Endothelial cell of umbilical vein (primary cell): ENCODE measurements around the gene CEP85. TPM values are rescaled to one million over a fixed set of nuclear protein-coding genes. Genes with fewer than 3 reads are reported as not detected.

Experiments
- BruUV-seq: library from RNA; stranded (reverse); fragments of 400-500 nt; replicated peaks from 2 replicates; lab custom pipeline; 2021; lab: Mats Ljungman, UMichigan
- CTCF ChIA-PET: fragments of 300-600, 350-600 bp; sonication (Branson Sonifier 250); formaldehyde crosslinking; loops from one replicate; lab custom pipeline; 2021; ENCODE audit warnings: antibody characterized with exemption, inconsistent platforms; lab: Charles Lee
- POLR2A ChIA-PET: fragments of 300-600, 350-600 bp; sonication (Branson Sonifier 250); formaldehyde crosslinking; loops from one replicate; lab custom pipeline; 2021; ENCODE audit warnings: antibody characterized with exemption, inconsistent platforms; lab: Charles Lee
- DNase-seq: peaks from one replicate; pipeline ENCODE4 v3.0.0-alpha.2; 2011; ENCODE audit warnings: low read depth, low spot score
- FAIRE-seq: peaks from 2 replicates; lab custom pipeline; 2011; peaks lifted over from hg19 to GRCh38; lab: Jason Lieb, UNC
- H2AFZ ChIP-seq: 2 replicates; pipeline ENCODE4 v1.6.0; 2012; ENCODE audit warnings: low read depth, low read length, control low read depth, inconsistent platforms
- H3K27ac ChIP-seq: 2 replicates; pipeline ENCODE4 v1.5.1; 2011; ENCODE audit warnings: low read depth, mild to moderate bottlenecking, control low read depth, low read length, moderate library complexity; ENCODE audit not compliant: insufficient read depth
- H3K27me3 ChIP-seq, 2 experiments: 2 replicates each; pipeline versions ENCODE4 v1.6.0 to v1.6.1; 2011; ENCODE audit warnings: low read length in 2 of 2, mixed read lengths in 1 of 2; ENCODE audit not compliant: control insufficient read depth in 2 of 2, insufficient read depth in 2 of 2
- H3K36me3 ChIP-seq, 2 experiments: 2 replicates in 1 of 2; 3 replicates in 1 of 2; pipeline ENCODE4 v1.5.1; 2011; ENCODE audit warnings: low read length in 2 of 2, mild to moderate bottlenecking in 1 of 2, moderate library complexity in 1 of 2; ENCODE audit not compliant: control insufficient read depth in 2 of 2, insufficient read depth in 2 of 2; ENCODE audit errors: extremely low read depth in 1 of 2
- H3K4me1 ChIP-seq: 3 replicates; pipeline ENCODE4 v1.5.1; 2011; ENCODE audit warnings: mild to moderate bottlenecking, low read length; ENCODE audit not compliant: control insufficient read depth, insufficient read depth; ENCODE audit errors: extremely low read depth
- H3K4me2 ChIP-seq: 2 replicates; pipeline ENCODE4 v1.6.1; 2011; ENCODE audit warnings: low read length, control low read depth, mixed read lengths; ENCODE audit not compliant: insufficient read depth
- H3K4me3 ChIP-seq, 3 experiments: fragments of 200-600 bp in 1 of 3; sonication (generic), shearing (Covaris generic) in 1 of 3; replicated peaks in 1 of 3; 2 replicates each; pipeline ENCODE4 v1.5.1; 2011 to 2016; ENCODE audit warnings: control low read depth in 3 of 3, low read length in 3 of 3, mild to moderate bottlenecking in 2 of 3, inconsistent platforms in 1 of 3, low read depth in 1 of 3, moderate library complexity in 1 of 3; ENCODE audit not compliant: insufficient read depth in 1 of 3
- H3K79me2 ChIP-seq: 2 replicates; pipeline ENCODE4 v1.6.0; 2012; ENCODE audit warnings: low read length, inconsistent platforms; ENCODE audit not compliant: control insufficient read depth, insufficient read depth
- H3K9ac ChIP-seq: replicated peaks from 2 replicates; pipeline ENCODE3; 2011; ENCODE audit warnings: low read length, control low read depth; ENCODE audit not compliant: insufficient read depth; ENCODE audit errors: extremely low read depth
- H3K9me1 ChIP-seq: replicated peaks from 3 replicates; pipeline ENCODE4 v1.6.0; 2011; ENCODE audit warnings: mild to moderate bottlenecking, low read length; ENCODE audit not compliant: control insufficient read depth, insufficient read depth; ENCODE audit errors: extremely low read depth
- H3K9me3 ChIP-seq: replicated peaks from 2 replicates; pipeline ENCODE4 v1.5.1; 2012; ENCODE audit warnings: low read length, inconsistent platforms; ENCODE audit not compliant: control insufficient read depth, insufficient read depth
- H4K20me1 ChIP-seq: replicated peaks from 2 replicates; pipeline ENCODE3; 2011; ENCODE audit warnings: mild to moderate bottlenecking, low read length; ENCODE audit not compliant: control insufficient read depth, insufficient read depth; ENCODE audit errors: extremely low read depth
- EZH2 ChIP-seq: IDR thresholded peaks from 2 replicates; pipeline ENCODE4 v1.6.1; 2012; ENCODE audit warnings: borderline replicate concordance, low read depth, mild to moderate bottlenecking, moderate library complexity, low read length, inconsistent platforms; ENCODE audit not compliant: severe bottlenecking
- FOS ChIP-seq: IDR thresholded peaks from 2 replicates; pipeline ENCODE4 v1.6.1; 2011; ENCODE audit warnings: mild to moderate bottlenecking, low read length, moderate library complexity, borderline replicate concordance; ENCODE audit not compliant: insufficient read depth
- GATA2 ChIP-seq: IDR thresholded peaks from 2 replicates; pipeline ENCODE4 v1.7.0; 2011; ENCODE audit warnings: low read depth, mild to moderate bottlenecking, moderate library complexity, mixed read lengths, low read length; ENCODE audit not compliant: insufficient read length, insufficient read depth
- JUN ChIP-seq: IDR thresholded peaks from 2 replicates; pipeline ENCODE4 v1.6.1; 2011; ENCODE audit warnings: borderline replicate concordance, low read depth; ENCODE audit not compliant: insufficient read length, insufficient read depth
- MAX ChIP-seq: IDR thresholded peaks from 2 replicates; pipeline ENCODE4 v1.6.1; 2011; ENCODE audit not compliant: insufficient read depth, insufficient read length
- MYC ChIP-seq: IDR thresholded peaks from one replicate; pipeline ENCODE4 v1.6.1; 2011; ENCODE audit warnings: mild to moderate bottlenecking, low read depth, low read length
- POLR2A ChIP-seq: IDR thresholded peaks from 2 replicates; pipeline ENCODE4 v1.6.1; 2012; ENCODE audit warnings: low read depth, mild to moderate bottlenecking, control low read depth, low read length
- POLR2AphosphoS5 ChIP-seq: IDR thresholded peaks from 2 replicates; pipeline ENCODE4 v1.6.1; 2012; ENCODE audit warnings: low read depth, mild to moderate bottlenecking, control low read depth, low read length, moderate library complexity; ENCODE audit not compliant: insufficient read depth
- dilution Hi-C: fragments of 300-500 bp; cut with MboI; formaldehyde crosslinking; loops from one replicate; pipeline ENCODE4 v1.15.0; 2019; ENCODE audit warnings: low sequenced_read_pairs; ENCODE audit not compliant: extremely low pct_ligation_motif_present
- intact Hi-C: fragments of 100-400 bp; cut with micrococcal nuclease; formaldehyde crosslinking; loops from one replicate; pipeline ENCODE4 v1.10.0; 2022
- polyA plus RNA-seq, 4 experiments: library from polyadenylated mRNA; depleted of rRNA in 3 of 4; stranded (reverse) in 3 of 4; unstranded in 1 of 4; fragments of >200 nt; gene quantifications; 2 replicates each; pipeline versions ENCODE4 v1.2.1 to v1.2.3, GENCODE V29; 2011 to 2012; ENCODE audit warnings: missing spikeins in 1 of 4
- total RNA-seq: library from RNA; stranded (reverse); gene quantifications from 2 replicates; pipeline ENCODE4 v1.2.3, GENCODE V29; 2021
- TF ChIP-seq, protein P1 (sequence below), 2 donors: IDR thresholded peaks; 1 replicate in 1 of 2; 2 replicates in 1 of 2; pipeline ENCODE4 v1.5.1; 2011; ENCODE audit warnings: low read length in 2 of 2, mild to moderate bottlenecking in 2 of 2, moderate library complexity in 2 of 2, control low read depth in 1 of 2, inconsistent platforms in 1 of 2, low read depth in 1 of 2; ENCODE audit not compliant: insufficient read depth in 1 of 2; ENCODE audit errors: extremely low read depth in 1 of 2

The CEP85 gene
- total and polyA plus RNA-seq, 2 donors (not counting 3 experiments of a cell fraction or from before 2014, with no cell fraction given) = 15.2 to 17.8 TPM

- POLR2A ChIA-PET = interaction anchor here (0.6 kb wide), 1 partner anchor 319 kb away, joined by 3 read pairs; no protein-coding TSS in a partner anchor
- Histone ChIP-seq H3K79me2 (no peaks in the 10 kb centered on the region), H3K27me3 (no peaks in the 10 kb centered on the region), H3K9me3 (no peaks in the 10 kb centered on the region), H3K9ac (no peak overlapping the region), H3K4me1 (no peaks in the 10 kb centered on the region), H3K4me3 (no peak overlapping the region), H3K4me2 (no peak overlapping the region), H4K20me1 (no peaks in the 10 kb centered on the region), H3K27ac (no peak overlapping the region), H2AFZ (no peak overlapping the region), H3K9me1 (no peaks in the 10 kb centered on the region), H3K36me3 (peaks cover 4 to 5% of the 10 kb centered on the region in 2 experiments)
- CTCF ChIA-PET = interaction anchor here (1.1 to 4.3 kb wide), 2 partner anchors 10 to 31 kb away, joined by 3 to 17 read pairs; partner anchors contain the start of gene CEP85
- TF ChIP-seq FOS (no peak), POLR2AphosphoS5 (no peak), POLR2A (no peak), GATA2 (no peak)
- no TSS peak for BruUV-seq
- no peak for DNase-seq
- intact Hi-C loops (no loop called here), dilution Hi-C loops (no loop called here)
- no peak for FAIRE-seq
These were observed 31.4 kb downstream of the CEP85 start for GRCh38 chr1:26265405-26265804.

DNA sequence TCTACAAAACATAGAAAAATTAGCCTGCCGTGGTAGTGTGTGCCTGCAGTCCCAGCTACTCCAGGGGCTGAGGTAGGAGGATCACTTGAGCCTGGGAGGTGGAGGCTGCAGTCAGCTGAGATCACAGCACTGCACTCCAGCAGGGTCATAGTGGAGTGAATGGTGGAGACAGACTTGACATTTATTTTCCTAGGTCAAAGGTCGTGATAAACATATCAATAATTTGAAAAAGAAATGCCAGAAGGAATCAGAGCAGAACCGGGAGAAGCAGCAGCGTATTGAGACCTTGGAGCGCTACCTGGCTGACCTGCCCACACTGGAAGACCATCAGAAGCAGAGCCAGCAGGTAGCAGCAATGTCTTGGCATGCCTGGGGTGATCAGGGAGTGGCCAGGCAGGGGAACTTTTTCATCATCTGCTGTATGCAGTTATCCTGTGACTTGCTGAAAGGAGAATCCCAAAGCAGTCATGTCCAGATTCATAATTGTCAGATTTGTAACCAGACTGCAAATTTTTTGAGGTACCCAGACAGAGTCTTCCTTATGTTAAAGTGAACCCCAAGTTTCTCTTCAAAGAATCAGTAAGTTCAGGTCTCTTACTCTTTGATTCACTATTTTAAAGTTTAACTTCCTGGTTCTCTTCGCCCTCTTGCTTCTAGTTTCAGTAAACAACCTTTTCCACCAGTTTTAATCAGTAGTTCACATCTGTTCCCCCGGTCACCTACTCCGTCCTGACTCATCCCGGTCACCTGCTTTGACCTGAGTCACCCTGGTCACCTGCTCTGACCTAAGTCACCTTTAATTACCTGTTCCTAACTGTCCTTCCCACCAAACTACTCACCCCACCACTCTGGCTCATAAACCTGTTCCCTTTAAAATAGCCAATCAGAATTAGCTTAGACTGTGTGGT lies 34.5 kb downstream of the CEP85 start:
- intact Hi-C loops = no loop called here
- H3K36me3 ChIP-seq = peaks cover 4 to 6% of the 10 kb centered on the region in 2 experiments
- FAIRE-seq (no peak), DNase-seq (no peak)
- H3K4me3 ChIP-seq = no peak overlapping the region
- POLR2A ChIA-PET = no interaction called here
- H3K4me1 ChIP-seq = no peaks in the 10 kb centered on the region
- H3K9ac ChIP-seq = no peak overlapping the region
- no peak overlapping the region for H3K27ac ChIP-seq
- no peak overlapping the region for H3K4me2 ChIP-seq
- dilution Hi-C loops = no loop called here
- H2AFZ ChIP-seq = no peak overlapping the region
- H3K9me1 ChIP-seq = no peaks in the 10 kb centered on the region
- TF ChIP-seq GATA2 = no peak
- TF ChIP-seq MYC = no peak
- TF ChIP-seq MAX = no peak
- no peak for TF ChIP-seq POLR2AphosphoS5
- TF ChIP-seq FOS = no peak
- no peak for TF ChIP-seq EZH2
- no peak for TF ChIP-seq POLR2A
- TF ChIP-seq JUN = no peak
- TF ChIP-seq, protein P1, sequence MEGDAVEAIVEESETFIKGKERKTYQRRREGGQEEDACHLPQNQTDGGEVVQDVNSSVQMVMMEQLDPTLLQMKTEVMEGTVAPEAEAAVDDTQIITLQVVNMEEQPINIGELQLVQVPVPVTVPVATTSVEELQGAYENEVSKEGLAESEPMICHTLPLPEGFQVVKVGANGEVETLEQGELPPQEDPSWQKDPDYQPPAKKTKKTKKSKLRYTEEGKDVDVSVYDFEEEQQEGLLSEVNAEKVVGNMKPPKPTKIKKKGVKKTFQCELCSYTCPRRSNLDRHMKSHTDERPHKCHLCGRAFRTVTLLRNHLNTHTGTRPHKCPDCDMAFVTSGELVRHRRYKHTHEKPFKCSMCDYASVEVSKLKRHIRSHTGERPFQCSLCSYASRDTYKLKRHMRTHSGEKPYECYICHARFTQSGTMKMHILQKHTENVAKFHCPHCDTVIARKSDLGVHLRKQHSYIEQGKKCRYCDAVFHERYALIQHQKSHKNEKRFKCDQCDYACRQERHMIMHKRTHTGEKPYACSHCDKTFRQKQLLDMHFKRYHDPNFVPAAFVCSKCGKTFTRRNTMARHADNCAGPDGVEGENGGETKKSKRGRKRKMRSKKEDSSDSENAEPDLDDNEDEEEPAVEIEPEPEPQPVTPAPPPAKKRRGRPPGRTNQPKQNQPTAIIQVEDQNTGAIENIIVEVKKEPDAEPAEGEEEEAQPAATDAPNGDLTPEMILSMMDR (IDR thresholded peaks at IDR 0.05; ENCODE audit: extremely low read depth in 1 of 2, insufficient read depth in 1 of 2, low read depth in 1 of 2, low read length in 2 of 2) = no peak
- no peaks in the 10 kb centered on the region for H3K9me3 ChIP-seq
- H4K20me1 ChIP-seq = no peaks in the 10 kb centered on the region
- CTCF ChIA-PET = no interaction called here
- H3K27me3 ChIP-seq = no peaks in the 10 kb centered on the region
- no peaks in the 10 kb centered on the region for H3K79me2 ChIP-seq
- BruUV-seq = no TSS peak
